Esophagus squamous epithelium (tissue), 4 donors: ENCODE results near the gene ZFHX3.

Experiments used
- POLR2A ChIP-seq, 4 donors: fragments of 450-650 bp; IDR thresholded peaks; one replicate each; pipeline ENCODE4 v1.6.1; 2017; ENCODE audit warnings: antibody characterized with exemption in 4 of 4, mild to moderate bottlenecking in 4 of 4, moderate library complexity in 3 of 4
- TF ChIP-seq, protein P1 (sequence below), 6 experiments: fragments of 450-650 bp in 4 of 6; fragments of 200-600 bp in 2 of 6; sonication (generic) in 2 of 6; IDR thresholded peaks; one replicate each; pipeline ENCODE4 v1.5.1; 2016 to 2019; ENCODE audit warnings: antibody characterized with exemption in 6 of 6, mild to moderate bottlenecking in 4 of 6, moderate library complexity in 4 of 6

DNA sequence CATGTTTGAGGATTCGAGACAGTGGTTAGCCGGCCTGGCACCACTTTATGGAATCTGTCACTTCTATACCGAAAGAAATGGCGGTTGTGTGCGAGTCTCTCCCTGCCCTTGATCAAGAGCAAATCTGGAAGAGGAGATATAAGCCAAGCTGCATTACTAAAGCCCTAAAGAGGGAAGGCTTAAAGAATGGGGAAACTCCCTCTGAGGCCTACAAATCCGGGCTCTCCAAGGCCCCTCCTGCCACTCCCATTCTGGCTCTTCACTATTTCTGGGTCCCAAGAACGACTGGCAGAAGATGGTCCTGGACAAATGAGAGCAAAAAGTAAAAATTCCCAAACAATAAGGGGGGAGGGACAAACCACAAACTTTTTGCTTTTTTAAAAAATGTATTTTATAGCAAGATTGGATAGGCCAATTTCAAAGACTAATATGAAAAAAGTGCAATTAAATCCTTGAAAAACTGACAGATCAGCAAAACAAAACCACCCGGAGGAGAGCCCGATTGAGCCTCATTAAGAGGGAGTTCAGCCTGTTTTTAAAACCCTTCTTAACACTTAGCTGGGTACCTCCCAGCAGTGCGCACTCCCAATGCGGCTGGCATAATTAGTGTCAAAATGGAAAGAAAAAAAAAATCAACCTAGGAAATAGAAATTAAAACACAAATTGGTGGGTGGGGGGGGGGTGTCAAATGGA is 193.5 kb downstream of the ZFHX3 start:
- no peak for TF ChIP-seq POLR2A (IDR thresholded peaks at IDR 0.05)
- TF ChIP-seq, protein P1, sequence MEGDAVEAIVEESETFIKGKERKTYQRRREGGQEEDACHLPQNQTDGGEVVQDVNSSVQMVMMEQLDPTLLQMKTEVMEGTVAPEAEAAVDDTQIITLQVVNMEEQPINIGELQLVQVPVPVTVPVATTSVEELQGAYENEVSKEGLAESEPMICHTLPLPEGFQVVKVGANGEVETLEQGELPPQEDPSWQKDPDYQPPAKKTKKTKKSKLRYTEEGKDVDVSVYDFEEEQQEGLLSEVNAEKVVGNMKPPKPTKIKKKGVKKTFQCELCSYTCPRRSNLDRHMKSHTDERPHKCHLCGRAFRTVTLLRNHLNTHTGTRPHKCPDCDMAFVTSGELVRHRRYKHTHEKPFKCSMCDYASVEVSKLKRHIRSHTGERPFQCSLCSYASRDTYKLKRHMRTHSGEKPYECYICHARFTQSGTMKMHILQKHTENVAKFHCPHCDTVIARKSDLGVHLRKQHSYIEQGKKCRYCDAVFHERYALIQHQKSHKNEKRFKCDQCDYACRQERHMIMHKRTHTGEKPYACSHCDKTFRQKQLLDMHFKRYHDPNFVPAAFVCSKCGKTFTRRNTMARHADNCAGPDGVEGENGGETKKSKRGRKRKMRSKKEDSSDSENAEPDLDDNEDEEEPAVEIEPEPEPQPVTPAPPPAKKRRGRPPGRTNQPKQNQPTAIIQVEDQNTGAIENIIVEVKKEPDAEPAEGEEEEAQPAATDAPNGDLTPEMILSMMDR (IDR thresholded peaks at IDR 0.05): no peak
